Measurements from ENCODE around the gene TBC1D4.
A peak's percentile ranks its signal among the peaks of the same experiment; 100 is the strongest.

TBC1D4 gene

DNA sequence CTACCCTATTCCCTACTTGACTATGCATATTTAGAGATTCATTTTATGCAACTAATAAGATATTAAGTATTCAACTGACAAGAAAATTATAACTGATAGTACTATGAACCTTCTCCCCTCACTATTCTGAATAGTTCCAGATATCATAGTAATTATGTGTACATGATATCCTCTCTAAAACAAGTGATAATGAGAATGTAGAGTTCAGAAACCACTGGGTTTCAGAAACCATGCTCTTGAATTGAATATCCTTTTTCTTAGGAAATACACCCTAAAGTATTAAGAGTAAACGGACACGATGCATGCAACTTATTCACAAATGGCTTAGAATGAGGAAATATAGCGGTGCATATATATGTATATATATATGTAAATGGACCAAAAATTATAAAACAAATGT lies 160.9 kb downstream of the TBC1D4 start:
- TF ChIP-seq, protein P1, sequence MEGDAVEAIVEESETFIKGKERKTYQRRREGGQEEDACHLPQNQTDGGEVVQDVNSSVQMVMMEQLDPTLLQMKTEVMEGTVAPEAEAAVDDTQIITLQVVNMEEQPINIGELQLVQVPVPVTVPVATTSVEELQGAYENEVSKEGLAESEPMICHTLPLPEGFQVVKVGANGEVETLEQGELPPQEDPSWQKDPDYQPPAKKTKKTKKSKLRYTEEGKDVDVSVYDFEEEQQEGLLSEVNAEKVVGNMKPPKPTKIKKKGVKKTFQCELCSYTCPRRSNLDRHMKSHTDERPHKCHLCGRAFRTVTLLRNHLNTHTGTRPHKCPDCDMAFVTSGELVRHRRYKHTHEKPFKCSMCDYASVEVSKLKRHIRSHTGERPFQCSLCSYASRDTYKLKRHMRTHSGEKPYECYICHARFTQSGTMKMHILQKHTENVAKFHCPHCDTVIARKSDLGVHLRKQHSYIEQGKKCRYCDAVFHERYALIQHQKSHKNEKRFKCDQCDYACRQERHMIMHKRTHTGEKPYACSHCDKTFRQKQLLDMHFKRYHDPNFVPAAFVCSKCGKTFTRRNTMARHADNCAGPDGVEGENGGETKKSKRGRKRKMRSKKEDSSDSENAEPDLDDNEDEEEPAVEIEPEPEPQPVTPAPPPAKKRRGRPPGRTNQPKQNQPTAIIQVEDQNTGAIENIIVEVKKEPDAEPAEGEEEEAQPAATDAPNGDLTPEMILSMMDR (conservative IDR thresholded peaks at IDR 0.05; ENCODE audit: low read depth, low read length), result no peak
- DNase-seq (ENCODE audit: low read depth), result no peak
- H3K4me3 ChIP-seq (ENCODE audit: low read depth, low read length), result no peak overlapping the region

DNA sequence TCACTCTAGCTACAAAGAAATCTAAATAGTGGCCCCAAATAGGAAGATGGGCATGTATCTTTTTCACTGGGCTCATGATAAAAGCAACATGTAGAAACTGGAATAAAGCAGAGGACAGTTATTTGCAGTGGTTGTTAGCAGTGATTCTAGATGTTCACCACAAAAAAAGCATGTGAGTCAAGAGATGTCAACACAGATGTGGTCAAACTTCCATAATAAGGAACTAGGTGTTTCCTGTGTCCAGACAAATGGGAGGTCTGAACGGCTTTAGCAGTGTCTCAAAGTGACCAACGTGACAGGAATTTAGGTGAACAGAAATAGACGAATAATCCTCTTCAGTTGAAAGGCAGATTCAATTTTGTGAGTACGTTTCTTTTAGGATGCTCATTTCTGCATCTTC lies 162.7 kb downstream of the TBC1D4 start:
- peak; percentile 63 for DNase-seq (ENCODE audit: low read depth)

DNA sequence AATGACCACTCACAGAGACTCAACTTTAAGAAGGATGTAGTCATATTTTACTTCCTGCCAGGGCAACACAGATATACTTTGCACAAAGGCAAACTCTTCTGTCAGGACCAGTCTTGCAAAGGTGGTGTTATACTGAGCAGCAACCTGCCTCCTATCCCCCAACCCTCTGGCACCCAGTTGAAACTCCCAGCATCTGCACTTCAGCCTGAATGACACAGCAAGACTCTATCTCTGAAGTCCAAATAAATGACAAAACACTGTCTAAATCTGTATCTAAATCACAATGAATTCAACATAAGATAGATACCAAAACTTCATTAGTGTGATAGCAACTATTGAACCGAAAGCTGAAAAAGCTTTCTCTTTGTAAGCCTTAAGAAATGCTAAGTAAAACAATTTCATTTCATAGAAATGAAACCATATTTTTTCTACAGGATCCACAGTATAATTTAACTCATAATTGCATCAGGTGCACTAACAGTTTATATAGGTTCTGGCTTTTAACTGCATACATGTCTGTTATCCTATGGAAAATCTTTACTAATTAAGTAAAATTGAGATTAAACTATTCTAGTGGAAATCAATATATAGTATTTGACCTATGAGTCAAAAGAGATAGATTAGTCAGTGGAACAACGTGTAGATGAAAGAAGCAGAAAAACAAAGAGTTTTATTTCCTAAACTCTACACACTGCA lies 163.7 kb downstream of the TBC1D4 start:
- no peak overlapping the region for H3K4me3 ChIP-seq (ENCODE audit: low read depth, low read length)
- DNase-seq (ENCODE audit: low read depth), result no peak
- TF ChIP-seq, protein P1 (conservative IDR thresholded peaks at IDR 0.05; ENCODE audit: low read depth, low read length), result no peak

More for the DNA sequence above, 162.7 kb downstream of the TBC1D4 start:
- no peak overlapping the region for H3K4me3 ChIP-seq (ENCODE audit: low read depth, low read length)
- TF ChIP-seq, protein P1 (conservative IDR thresholded peaks at IDR 0.05; ENCODE audit: low read depth, low read length), result no peak

DNA sequence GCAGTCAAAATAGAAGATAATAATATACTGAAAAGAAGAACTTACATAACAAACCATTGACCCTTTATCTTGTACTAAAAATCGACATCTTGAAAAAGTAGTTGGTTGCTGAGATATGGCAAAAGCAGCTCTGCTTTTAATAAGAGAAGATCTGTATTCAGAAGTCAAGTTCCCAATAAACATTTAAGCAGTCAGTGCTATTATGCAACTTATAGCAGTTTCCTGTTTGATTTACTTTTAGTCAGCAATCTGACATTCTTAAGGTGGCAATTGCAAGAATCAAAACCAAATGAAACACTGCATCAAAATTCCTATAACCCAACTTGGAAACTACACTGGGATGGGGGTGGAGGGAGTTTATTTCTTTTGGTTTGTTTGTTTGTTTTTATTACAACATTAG lies 165.5 kb downstream of the TBC1D4 start:
- TF ChIP-seq, protein P1 (conservative IDR thresholded peaks at IDR 0.05; ENCODE audit: low read depth, low read length), result no peak
- no peak overlapping the region for H3K4me3 ChIP-seq (ENCODE audit: low read depth, low read length)
- DNase-seq (ENCODE audit: low read depth), result peak; percentile 50

DNA sequence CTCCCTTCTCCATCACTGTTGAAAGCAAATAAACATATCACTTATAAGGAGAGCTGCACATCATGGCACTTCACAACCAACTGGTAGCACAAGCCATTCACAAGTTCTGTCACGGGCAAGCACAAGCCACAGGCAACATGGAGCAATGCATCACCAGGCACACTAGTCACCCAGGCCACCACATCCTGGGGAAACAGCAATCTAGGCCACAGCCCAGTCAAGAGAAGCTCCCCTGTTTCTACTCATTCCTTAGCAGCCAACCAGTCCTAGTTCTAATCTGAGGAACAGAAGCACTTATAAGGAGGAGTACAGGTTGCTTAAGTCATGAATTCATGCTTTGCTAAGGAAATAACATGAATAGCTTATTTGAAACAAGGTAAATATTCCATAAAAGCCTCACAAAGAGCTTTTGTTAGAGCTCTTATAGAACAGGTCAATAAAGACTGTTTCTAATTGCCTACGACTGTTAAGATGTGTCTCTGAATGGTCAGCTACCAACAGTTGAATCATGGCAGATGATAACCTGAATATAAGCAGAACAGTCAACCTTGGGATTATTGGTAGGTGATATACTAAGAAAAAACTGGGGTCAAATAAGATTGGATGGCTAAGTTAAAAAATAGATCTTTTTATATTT lies 169.0 kb downstream of the TBC1D4 start:
- DNase-seq (ENCODE audit: low read depth), result no peak
- no peak overlapping the region for H3K4me3 ChIP-seq (ENCODE audit: low read depth, low read length)
- TF ChIP-seq, protein P1 (conservative IDR thresholded peaks at IDR 0.05; ENCODE audit: low read depth, low read length), result no peak

DNA sequence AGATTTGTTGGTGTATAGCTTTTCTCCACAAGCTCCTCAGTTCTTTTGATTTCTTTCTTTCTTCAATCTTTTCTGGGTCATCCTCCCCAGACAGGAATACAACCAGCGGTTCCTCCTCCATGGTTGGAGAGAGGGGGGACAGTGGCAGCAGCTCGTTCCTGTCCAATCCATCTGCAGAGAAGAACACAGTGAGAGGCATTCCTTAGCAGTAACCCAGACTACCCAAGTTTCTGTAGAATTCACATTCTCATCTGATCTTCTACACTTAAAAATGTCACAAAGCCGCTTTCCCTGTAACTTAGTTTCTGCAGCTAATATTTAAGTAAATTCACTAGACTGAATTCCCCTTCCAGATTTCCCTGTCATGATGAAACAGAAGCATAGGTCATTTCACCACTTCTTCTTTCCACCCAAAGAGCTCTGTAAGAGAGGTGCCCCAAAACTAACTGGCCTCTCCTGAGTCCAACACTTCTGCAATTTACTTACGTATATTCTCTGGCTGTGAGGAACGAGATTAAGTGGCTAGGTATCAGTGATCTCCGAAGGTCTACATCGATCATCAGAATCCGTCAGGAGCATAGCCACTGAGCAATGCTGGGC lies 171.9 kb downstream of the TBC1D4 start:
- TF ChIP-seq, protein P1 (conservative IDR thresholded peaks at IDR 0.05; ENCODE audit: low read depth, low read length), result no peak
- no peak for DNase-seq (ENCODE audit: low read depth)
- H3K4me3 ChIP-seq (ENCODE audit: low read depth, low read length), result no peak overlapping the region
